ENCODE results near the gene NQO2.
"Not testable (repeated sequence)": the region's sequence is repeated elsewhere in the genome, so short reads cannot be mapped to it uniquely, and the experiment has no call there.

The NQO2 gene

DNA sequence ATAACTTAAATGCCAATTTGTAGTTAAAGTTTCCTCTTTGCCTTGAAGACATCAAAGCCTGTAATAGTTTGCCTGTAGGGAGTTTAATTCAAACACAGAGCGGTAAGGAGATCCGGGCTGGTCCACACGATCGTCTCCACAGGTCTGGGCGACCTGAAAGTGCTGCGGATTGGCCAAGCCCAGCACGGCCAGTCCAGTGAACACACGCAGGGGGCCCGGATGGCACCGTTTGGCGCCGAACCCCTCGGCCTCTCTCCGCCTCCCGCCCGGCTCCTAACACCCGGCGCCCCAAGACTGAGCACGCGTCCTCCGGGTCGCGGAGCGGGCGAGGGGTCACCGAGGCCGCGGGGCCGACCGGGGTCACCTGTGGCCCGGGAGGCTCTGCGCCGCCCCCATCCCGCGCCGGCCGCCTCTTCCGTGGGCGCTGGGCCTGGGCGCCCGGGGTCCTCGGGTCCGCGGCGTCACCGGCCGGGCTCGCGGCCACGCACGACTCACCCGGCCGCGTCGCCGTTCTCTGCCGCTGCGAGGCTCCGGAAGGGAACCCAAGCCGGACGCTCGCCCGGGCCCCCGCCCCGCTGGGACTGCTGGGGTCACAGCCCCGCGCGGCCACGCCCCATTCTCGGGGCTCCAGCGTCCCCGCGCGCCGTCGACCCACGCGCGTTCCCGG is 28.8 kb upstream of the NQO2 start:
- no peak overlapping the region for H3K27ac Mint-ChIP-seq
- no peaks in the 10 kb centered on the region for H3K36me3 Mint-ChIP-seq (ENCODE audit: low read depth)
- peaks cover 21% of the 10 kb centered on the region for H3K27me3 Mint-ChIP-seq (ENCODE audit: low read depth, poor library complexity)
- peak overlapping the region; percentile 83 for H3K4me3 Mint-ChIP-seq
- H3K9me3 Mint-ChIP-seq = no peaks in the 10 kb centered on the region
- peak; percentile 71 for DNase-seq
- H3K4me1 Mint-ChIP-seq = peaks cover 22% of the 10 kb centered on the region
- TF ChIP-seq, protein P1, sequence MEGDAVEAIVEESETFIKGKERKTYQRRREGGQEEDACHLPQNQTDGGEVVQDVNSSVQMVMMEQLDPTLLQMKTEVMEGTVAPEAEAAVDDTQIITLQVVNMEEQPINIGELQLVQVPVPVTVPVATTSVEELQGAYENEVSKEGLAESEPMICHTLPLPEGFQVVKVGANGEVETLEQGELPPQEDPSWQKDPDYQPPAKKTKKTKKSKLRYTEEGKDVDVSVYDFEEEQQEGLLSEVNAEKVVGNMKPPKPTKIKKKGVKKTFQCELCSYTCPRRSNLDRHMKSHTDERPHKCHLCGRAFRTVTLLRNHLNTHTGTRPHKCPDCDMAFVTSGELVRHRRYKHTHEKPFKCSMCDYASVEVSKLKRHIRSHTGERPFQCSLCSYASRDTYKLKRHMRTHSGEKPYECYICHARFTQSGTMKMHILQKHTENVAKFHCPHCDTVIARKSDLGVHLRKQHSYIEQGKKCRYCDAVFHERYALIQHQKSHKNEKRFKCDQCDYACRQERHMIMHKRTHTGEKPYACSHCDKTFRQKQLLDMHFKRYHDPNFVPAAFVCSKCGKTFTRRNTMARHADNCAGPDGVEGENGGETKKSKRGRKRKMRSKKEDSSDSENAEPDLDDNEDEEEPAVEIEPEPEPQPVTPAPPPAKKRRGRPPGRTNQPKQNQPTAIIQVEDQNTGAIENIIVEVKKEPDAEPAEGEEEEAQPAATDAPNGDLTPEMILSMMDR (IDR thresholded peaks at IDR 0.05) = no peak

DNA sequence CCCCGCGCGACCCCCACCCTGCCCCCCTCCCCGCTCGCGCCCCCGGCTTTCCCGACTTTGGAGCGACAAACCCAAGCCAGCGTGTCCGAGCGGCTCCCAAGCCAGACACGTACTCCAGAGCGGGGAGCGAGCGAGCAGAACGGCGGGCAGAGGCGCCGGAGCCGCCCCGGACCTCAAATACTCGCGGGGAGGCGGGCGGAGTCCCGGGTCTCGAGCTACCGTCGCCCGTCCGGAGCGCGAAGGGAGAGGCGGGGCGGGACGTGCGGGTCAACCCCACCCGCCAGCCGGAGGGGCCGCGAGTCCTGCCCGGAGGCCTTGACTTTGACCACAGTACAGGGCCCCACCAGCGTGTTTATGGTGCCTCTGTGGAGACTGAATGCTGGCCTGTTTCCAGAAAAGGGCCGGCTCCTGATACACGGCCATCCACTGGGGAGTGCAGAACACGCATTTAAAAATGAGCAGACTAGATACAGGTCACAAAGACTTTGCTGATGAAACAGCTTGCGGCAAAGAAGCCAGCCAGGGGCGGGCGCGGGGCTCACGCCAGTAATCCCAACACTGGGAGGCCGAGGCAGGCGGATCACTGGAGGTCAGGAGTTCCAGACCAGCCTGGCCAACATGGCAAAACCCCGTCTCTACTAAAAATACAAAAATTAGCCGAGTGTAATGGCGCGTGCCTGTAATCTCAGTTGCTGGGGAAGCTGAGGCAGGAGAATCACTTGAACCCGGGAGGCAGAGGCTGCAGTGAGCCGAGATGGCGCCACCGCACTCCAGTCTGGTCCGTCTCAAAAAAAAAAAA is 28.1 kb upstream of the NQO2 start, which contains the start of gene SERPINB6:
Gene SERPINB6 (minus strand): TSS at position 148 of the 799 bp plus-strand sequence. CDS start 12,235 bp downstream, outside the sequence.
- Mint-ChIP-seq H3K4me1 (peaks cover 22% of the 10 kb centered on the region), H3K27me3 (ENCODE audit: low read depth, poor library complexity) (peaks cover 23% of the 10 kb centered on the region), H3K9me3 (no peaks in the 10 kb centered on the region), H3K4me3 (peak within 1 kb of the TSS; percentile 83), H3K36me3 (ENCODE audit: low read depth) (no peaks in the 10 kb centered on the region), H3K27ac (no peak within 1 kb of the TSS)
- peak; percentile 75 for DNase-seq
- TF ChIP-seq, protein P1 (IDR thresholded peaks at IDR 0.05) = no peak

DNA sequence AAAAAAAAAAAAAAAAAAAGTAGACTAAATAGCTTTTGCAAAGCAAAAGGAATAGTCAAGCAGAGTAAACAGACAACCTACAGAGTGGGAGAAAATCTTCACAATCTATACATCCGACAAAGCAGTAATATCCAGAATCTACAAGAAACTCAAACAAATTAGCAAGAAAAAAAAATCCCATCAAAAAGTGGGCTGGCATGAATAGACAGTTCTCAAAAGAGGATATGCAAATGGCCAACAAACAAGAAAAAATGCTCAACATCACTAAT is 27.5 kb upstream of the NQO2 start:
- Mint-ChIP-seq H3K4me3 (peak overlapping the region; percentile 83), H3K27me3 (ENCODE audit: low read depth, poor library complexity) (peaks cover 20% of the 10 kb centered on the region), H3K4me1 (peaks cover 25% of the 10 kb centered on the region)
- not testable (repeated sequence) for H3K27ac Mint-ChIP-seq; H3K9me3 Mint-ChIP-seq; H3K36me3 Mint-ChIP-seq (ENCODE audit: low read depth); DNase-seq

DNA sequence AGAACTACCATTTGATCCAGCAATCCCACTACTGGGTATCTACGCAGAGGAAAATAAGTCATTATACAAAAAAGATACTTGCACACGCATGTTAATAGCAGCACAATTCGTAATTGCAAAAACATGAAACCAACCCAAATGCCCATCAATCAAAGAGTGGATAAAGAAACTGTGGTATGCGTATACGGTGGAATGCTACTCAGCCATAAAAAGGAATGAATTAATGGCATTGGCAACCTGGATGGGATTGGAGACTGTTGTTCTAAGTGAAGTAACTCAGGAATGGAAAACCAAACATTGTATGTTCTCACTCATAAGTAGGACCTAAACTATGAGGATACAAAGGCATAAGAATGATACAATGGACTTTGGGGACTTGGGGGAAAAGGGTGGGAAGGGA is 27.0 kb upstream of the NQO2 start:
- Mint-ChIP-seq H3K4me1 (peaks cover 31% of the 10 kb centered on the region), H3K27me3 (ENCODE audit: low read depth, poor library complexity) (peaks cover 18% of the 10 kb centered on the region), H3K4me3 (peak overlapping the region; percentile 83)
- H3K9me3 Mint-ChIP-seq; H3K36me3 Mint-ChIP-seq (ENCODE audit: low read depth); DNase-seq; H3K27ac Mint-ChIP-seq: not testable (repeated sequence)

DNA sequence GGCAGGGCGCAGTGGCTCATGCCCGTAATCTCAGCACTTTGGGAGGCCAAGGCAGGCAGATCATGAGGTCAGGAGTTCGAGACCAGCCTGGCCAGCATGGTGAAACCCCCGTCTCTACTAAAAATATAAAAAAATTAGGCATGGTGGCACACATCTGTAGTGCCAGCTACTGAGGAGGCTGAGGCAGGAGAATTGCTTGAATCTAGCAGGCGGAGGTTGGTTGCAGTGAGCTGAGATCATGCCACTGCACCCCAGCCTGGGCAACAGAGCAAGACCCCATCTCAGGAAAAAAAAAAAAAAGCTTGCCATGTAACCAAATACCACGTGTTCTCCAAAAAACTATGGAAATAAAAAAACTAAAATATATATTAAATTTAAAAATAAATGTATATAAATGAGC is 26.5 kb upstream of the NQO2 start:
- Mint-ChIP-seq H3K4me1 (peaks cover 36% of the 10 kb centered on the region), H3K27me3 (ENCODE audit: low read depth, poor library complexity) (peaks cover 18% of the 10 kb centered on the region)
- not testable (repeated sequence) for H3K27ac Mint-ChIP-seq; H3K36me3 Mint-ChIP-seq (ENCODE audit: low read depth); DNase-seq; H3K4me3 Mint-ChIP-seq; H3K9me3 Mint-ChIP-seq

DNA sequence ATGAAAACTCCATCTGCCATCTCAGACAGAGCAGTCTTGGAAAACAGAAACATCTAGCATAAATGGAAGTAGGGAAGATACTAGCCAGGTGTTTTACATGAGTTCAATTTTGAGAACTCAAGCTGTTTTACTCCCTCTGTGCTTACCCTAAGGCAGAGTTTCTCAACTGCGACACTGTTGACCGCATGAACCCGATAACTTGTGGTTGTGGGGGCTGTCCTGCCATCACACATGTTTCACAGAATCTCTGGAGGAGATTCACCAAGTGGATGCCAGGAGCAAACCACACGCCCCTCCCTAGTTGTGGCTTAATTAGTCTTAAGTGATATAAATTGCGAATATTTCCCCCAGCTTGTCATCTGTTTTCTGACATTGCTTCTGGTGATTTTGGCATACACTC is 26.0 kb upstream of the NQO2 start:
- Mint-ChIP-seq H3K27me3 (ENCODE audit: low read depth, poor library complexity) (peaks cover 18% of the 10 kb centered on the region), H3K4me3 (no peak overlapping the region), H3K4me1 (peaks cover 40% of the 10 kb centered on the region), H3K27ac (no peak overlapping the region), H3K9me3 (no peaks in the 10 kb centered on the region), H3K36me3 (ENCODE audit: low read depth) (no peaks in the 10 kb centered on the region)
- TF ChIP-seq, protein P1 (IDR thresholded peaks at IDR 0.05) = no peak
- no peak for DNase-seq

DNA sequence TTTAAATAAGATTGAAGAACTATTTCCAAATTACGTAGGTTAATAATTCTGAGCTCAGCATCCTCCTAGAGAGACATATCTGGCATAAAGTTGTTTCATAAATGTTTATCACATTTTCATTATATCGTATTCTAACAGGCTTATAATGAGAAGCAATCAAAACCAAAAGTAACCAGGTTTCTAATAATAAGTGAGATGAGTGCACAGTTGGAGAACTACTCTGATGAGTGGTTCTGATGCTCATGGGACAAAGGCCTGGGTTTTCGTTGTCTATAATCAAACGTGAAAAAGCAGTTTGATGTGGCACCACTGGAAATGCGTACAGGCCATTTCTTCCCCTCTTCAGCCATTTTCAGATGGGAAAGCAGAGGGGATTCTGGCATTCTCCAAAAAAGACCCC is 23.6 kb upstream of the NQO2 start:
- no peak overlapping the region for H3K27ac Mint-ChIP-seq
- H3K27me3 Mint-ChIP-seq (ENCODE audit: low read depth, poor library complexity) = peaks cover 22% of the 10 kb centered on the region
- TF ChIP-seq, protein P1 (IDR thresholded peaks at IDR 0.05) = no peak
- no peaks in the 10 kb centered on the region for H3K9me3 Mint-ChIP-seq
- no peaks in the 10 kb centered on the region for H3K36me3 Mint-ChIP-seq (ENCODE audit: low read depth)
- no peak for DNase-seq
- H3K4me3 Mint-ChIP-seq = no peak overlapping the region
- H3K4me1 Mint-ChIP-seq = peaks cover 37% of the 10 kb centered on the region
